Activated gamma-delta T cell treated with anti-CD3 and anti-CD28 coated beads, Interleukin-2, amount 50 U/mL, for 16 hours (primary cell): Measurements from ENCODE around the gene ZNF383.
"Not testable (repeated sequence)": the region's sequence is repeated elsewhere in the genome, so short reads cannot be mapped to it uniquely, and the experiment has no call there.

Experiments used
- DNase-seq: peaks from one replicate; pipeline ENCODE4 v3.0.0-alpha.2; 2020; ENCODE audit warnings: low read depth

ZNF383 gene

DNA sequence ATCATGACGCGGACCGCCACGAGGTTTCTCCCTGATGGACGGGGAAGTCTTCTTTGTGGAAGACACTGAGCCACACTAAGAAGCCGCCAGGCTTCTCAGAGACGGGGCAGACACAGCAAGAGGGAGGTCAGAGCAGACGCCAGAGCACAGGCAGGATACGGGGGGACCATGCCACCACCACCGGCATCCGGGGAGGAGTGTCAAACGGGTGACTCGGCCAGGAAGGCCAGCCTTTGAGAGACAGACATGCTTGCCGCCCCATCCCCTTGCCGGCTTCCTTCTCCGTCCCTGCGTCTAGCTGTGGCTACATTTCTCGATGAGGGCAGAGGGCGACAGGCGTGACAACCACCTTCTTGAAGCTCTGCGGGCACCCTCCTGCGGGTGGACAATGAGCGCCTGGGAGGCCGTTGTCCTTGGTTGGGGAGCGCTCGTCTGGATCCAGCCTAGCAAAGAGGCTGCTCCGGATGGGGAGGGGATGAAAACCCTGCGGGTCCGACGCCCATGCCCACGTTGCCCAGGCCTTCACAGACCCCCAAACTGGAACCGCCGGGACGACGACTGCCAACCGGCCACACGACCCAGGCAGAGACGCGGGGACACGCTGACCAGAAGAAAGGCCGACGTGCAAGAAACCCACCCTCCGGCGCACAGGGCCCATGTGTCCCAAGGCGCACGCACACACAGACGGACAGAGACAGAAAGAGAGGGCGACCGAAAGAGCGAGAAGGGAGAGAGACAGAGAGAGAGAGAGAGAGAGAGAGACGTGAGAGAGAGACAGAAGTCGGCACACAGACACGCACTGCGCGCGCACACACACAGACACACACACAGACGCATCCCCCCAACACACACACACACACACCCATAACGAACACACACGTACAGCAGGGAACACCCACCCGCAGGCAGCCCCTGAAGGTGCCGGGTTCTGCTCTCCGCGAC is 75.3 kb downstream of the ZNF383 start:
- not testable (repeated sequence) for DNase-seq

- DNase-seq, result not testable (repeated sequence)
These were observed 76.2 kb downstream of the ZNF383 start for GRCh38 chr19:37294246-37294645.
